Measurements from ENCODE around the gene FAM184A. TPM values are rescaled to one million over a fixed set of nuclear protein-coding genes. Genes with fewer than 3 reads are reported as not detected.

FAM184A gene
- total RNA-seq, 2 donors from 2014 or later: 0.56 to 0.62 TPM

GRCh38 chr6:119061215-119061614 is 17.2 kb downstream of the FAM184A start:
- intact Hi-C loops (cut with DNase I): no loop called here
- Histone ChIP-seq H3K27ac (no peak overlapping the region), H3K27me3 (no peaks in the 10 kb centered on the region), H3K4me1 (no peaks in the 10 kb centered on the region), H3K9ac (ENCODE audit: low read depth in 2 of 2, low read length in 2 of 2) (no peak overlapping the region), H3K9me3 (no peaks in the 10 kb centered on the region), H3K36me3 (no peaks in the 10 kb centered on the region), H3K4me3 (no peak overlapping the region)
- no peak for TF ChIP-seq CTCF (IDR thresholded peaks at IDR 0.05)
- DNase-seq: no peak

GRCh38 chr6:119060255-119060907 is 18.1 kb downstream of the FAM184A start:
- intact Hi-C loops (cut with DNase I): no loop called here

GRCh38 chr6:119055069-119055468 is 23.4 kb downstream of the FAM184A start:
- Histone ChIP-seq H3K4me3 (no peak overlapping the region), H3K27ac (no peak overlapping the region), H3K9me3 (no peaks in the 10 kb centered on the region), H3K36me3 (no peaks in the 10 kb centered on the region), H3K9ac (ENCODE audit: low read depth in 2 of 2, low read length in 2 of 2) (no peak overlapping the region), H3K27me3 (no peaks in the 10 kb centered on the region), H3K4me1 (no peaks in the 10 kb centered on the region)
- no peak for TF ChIP-seq CTCF (IDR thresholded peaks at IDR 0.05)
- intact Hi-C loops (cut with DNase I): no loop called here
- DNase-seq: no peak

More at GRCh38 chr6:119060255-119060907, 18.1 kb downstream of the FAM184A start:
- Histone ChIP-seq H3K27ac (no peak overlapping the region), H3K4me3 (no peak overlapping the region), H3K9me3 (no peaks in the 10 kb centered on the region), H3K36me3 (no peaks in the 10 kb centered on the region), H3K9ac (ENCODE audit: low read depth in 2 of 2, low read length in 2 of 2) (no peak overlapping the region), H3K27me3 (no peaks in the 10 kb centered on the region), H3K4me1 (no peaks in the 10 kb centered on the region)
- no peak for DNase-seq
- no peak for TF ChIP-seq CTCF (IDR thresholded peaks at IDR 0.05)

GRCh38 chr6:119052987-119053386 is 25.5 kb downstream of the FAM184A start:
- no peaks in the 10 kb centered on the region for H3K9me3 ChIP-seq
- no peak overlapping the region for H3K27ac ChIP-seq
- H3K27me3 ChIP-seq: no peaks in the 10 kb centered on the region
- H3K4me1 ChIP-seq: no peaks in the 10 kb centered on the region
- no peak overlapping the region for H3K4me3 ChIP-seq
- no peak overlapping the region for H3K9ac ChIP-seq (ENCODE audit: low read depth in 2 of 2, low read length in 2 of 2)
- intact Hi-C loops (cut with DNase I): no loop called here
- no peaks in the 10 kb centered on the region for H3K36me3 ChIP-seq
- DNase-seq: no peak
- no peak for TF ChIP-seq CTCF (IDR thresholded peaks at IDR 0.05)

- no peak for DNase-seq
- Histone ChIP-seq H3K36me3 (no peaks in the 10 kb centered on the region), H3K4me3 (no peak overlapping the region), H3K9ac (ENCODE audit: low read depth in 2 of 2, low read length in 2 of 2) (no peak overlapping the region), H3K27me3 (no peaks in the 10 kb centered on the region), H3K27ac (no peak overlapping the region), H3K9me3 (no peaks in the 10 kb centered on the region), H3K4me1 (no peaks in the 10 kb centered on the region)
- intact Hi-C loops (cut with DNase I): no loop called here
- no peak for TF ChIP-seq CTCF (IDR thresholded peaks at IDR 0.05)
These were observed 26.1 kb downstream of the FAM184A start for GRCh38 chr6:119052292-119052889.
